Activated B cell treated with CpG ODN at 0.5 μM for 24 hours (primary cell): ENCODE measurements around the gene CCBE1. TPM values are rescaled to one million over a fixed set of nuclear protein-coding genes. Genes with fewer than 3 reads are reported as not detected.

ENCODE experiments used
- ATAC-seq: fragments of 200-7000 bp; cut with Tn5 transposase; one replicate; pipeline ENCODE4 v1.10.0; 2021; ENCODE audit warnings: low read depth, mild to moderate bottlenecking, moderate library complexity
- CTCF ChIA-PET: fragments of 350-600 bp; sonication (Branson Sonifier 250); formaldehyde crosslinking; loops from one replicate; lab custom pipeline; 2021; ENCODE audit warnings: antibody characterized with exemption; lab: Charles Lee
- POLR2A ChIA-PET: fragments of 350-600 bp; sonication (Branson Sonifier 250); formaldehyde crosslinking; loops from one replicate; lab custom pipeline; 2021; ENCODE audit warnings: antibody characterized with exemption; lab: Charles Lee
- DNase-seq: peaks from one replicate; pipeline ENCODE4 v3.0.0; 2022
- H3K27ac Mint-ChIP-seq: one replicate; pipeline ENCODE4 v1.8.0; 2020; ENCODE audit warnings: mixed read lengths
- H3K27me3 Mint-ChIP-seq: one replicate; pipeline ENCODE4 v1.8.0; 2021; ENCODE audit warnings: mixed read lengths
- H3K36me3 Mint-ChIP-seq: one replicate; pipeline ENCODE4 v1.8.0; 2021; ENCODE audit warnings: low read depth, mixed read lengths
- H3K4me1 Mint-ChIP-seq: one replicate; pipeline ENCODE4 v1.8.0; 2021; ENCODE audit warnings: mixed read lengths
- H3K4me3 Mint-ChIP-seq: one replicate; pipeline ENCODE4 v1.8.0; 2020; ENCODE audit warnings: mild to moderate bottlenecking, mixed read lengths
- H3K9me3 Mint-ChIP-seq: one replicate; pipeline ENCODE4 v1.8.0; 2020; ENCODE audit warnings: mixed read lengths
- CTCF ChIP-seq: fragments of 200-600 bp; IDR thresholded peaks from one replicate; pipeline ENCODE4 v1.8.0; 2022; ENCODE audit warnings: antibody characterized with exemption, mild to moderate bottlenecking
- intact Hi-C: fragments of 100-400 bp; cut with micrococcal nuclease; formaldehyde crosslinking; loops from one replicate; pipeline ENCODE4 v1.15.1; 2024
- total RNA-seq: library from RNA; stranded (reverse); gene quantifications from 2 replicates; pipeline ENCODE4 v1.2.3, GENCODE V29; 2022

Gene CCBE1
- total RNA-seq, 1 donor from 2014 or later: 0.04 TPM

GRCh38 chr18:59607078-59607379 lies 90.2 kb downstream of the CCBE1 start:
- ATAC-seq (no peak), DNase-seq (no peak)
- no peak overlapping the region for H3K27ac Mint-ChIP-seq
- CTCF ChIA-PET: no interaction called here
- no peak for TF ChIP-seq CTCF
- H3K36me3 Mint-ChIP-seq: no peaks in the 10 kb centered on the region
- intact Hi-C loops: no loop called here
- H3K27me3 Mint-ChIP-seq: peaks cover 2% of the 10 kb centered on the region
- POLR2A ChIA-PET: no interaction called here
- no peak overlapping the region for H3K4me3 Mint-ChIP-seq
- no peaks in the 10 kb centered on the region for H3K9me3 Mint-ChIP-seq
- H3K4me1 Mint-ChIP-seq: no peaks in the 10 kb centered on the region

- ChIA-PET POLR2A (no interaction called here), CTCF (no interaction called here)
- no peaks in the 10 kb centered on the region for H3K9me3 Mint-ChIP-seq
- no peak for TF ChIP-seq CTCF
- no peak for ATAC-seq
- no peaks in the 10 kb centered on the region for H3K36me3 Mint-ChIP-seq
- intact Hi-C loops: no loop called here
- H3K4me3 Mint-ChIP-seq: no peak overlapping the region
- no peak overlapping the region for H3K27ac Mint-ChIP-seq
- DNase-seq: no peak
- H3K4me1 Mint-ChIP-seq: no peaks in the 10 kb centered on the region
- H3K27me3 Mint-ChIP-seq: peaks cover 2% of the 10 kb centered on the region
These were observed 90.8 kb downstream of the CCBE1 start for GRCh38 chr18:59606193-59607077.

DNA sequence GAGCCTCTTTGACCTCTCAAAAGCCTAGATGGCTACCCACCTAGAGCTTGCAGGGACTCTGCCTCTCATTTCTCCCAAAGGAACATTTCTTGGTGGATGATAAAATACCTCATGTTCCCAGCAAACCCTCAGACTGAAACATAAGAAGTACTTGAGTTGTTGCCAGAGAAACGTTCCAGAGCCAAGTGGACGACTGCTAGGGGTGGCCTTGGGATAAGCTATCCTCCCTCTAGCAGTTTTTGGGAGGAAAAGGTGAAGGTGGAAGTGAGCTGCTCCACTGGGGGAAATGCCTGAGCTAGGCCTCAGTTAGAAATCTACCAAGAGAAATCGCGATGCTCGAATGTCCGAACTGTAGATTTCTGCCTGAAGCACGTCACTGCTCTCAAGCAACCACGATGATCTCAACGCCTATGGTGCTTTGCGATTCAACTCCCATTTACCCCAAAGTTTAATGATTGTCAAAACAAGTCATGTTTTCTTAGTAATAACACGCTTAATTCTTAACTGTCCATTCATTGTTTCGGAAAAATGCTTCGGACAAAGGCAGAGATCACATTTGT lies 91.5 kb downstream of the CCBE1 start:
- ChIA-PET POLR2A (no interaction called here), CTCF (no interaction called here)
- no peak overlapping the region for H3K27ac Mint-ChIP-seq
- TF ChIP-seq CTCF: no peak
- DNase-seq (no peak), ATAC-seq (no peak)
- intact Hi-C loops: no loop called here
- H3K27me3 Mint-ChIP-seq: peaks cover 2% of the 10 kb centered on the region
- no peaks in the 10 kb centered on the region for H3K9me3 Mint-ChIP-seq
- H3K36me3 Mint-ChIP-seq: no peaks in the 10 kb centered on the region
- H3K4me3 Mint-ChIP-seq: no peak overlapping the region
- no peaks in the 10 kb centered on the region for H3K4me1 Mint-ChIP-seq

- Mint-ChIP-seq H3K4me1 (no peaks in the 10 kb centered on the region), H3K36me3 (no peaks in the 10 kb centered on the region), H3K4me3 (no peak overlapping the region), H3K27me3 (peaks cover 4% of the 10 kb centered on the region), H3K27ac (no peak overlapping the region), H3K9me3 (no peaks in the 10 kb centered on the region)
- intact Hi-C loops: no loop called here
- ATAC-seq (no peak), DNase-seq (no peak)
- POLR2A ChIA-PET: no interaction called here
- CTCF ChIA-PET: no interaction called here
- TF ChIP-seq CTCF: no peak
These were observed 92.3 kb downstream of the CCBE1 start for GRCh38 chr18:59604877-59605276.

DNA sequence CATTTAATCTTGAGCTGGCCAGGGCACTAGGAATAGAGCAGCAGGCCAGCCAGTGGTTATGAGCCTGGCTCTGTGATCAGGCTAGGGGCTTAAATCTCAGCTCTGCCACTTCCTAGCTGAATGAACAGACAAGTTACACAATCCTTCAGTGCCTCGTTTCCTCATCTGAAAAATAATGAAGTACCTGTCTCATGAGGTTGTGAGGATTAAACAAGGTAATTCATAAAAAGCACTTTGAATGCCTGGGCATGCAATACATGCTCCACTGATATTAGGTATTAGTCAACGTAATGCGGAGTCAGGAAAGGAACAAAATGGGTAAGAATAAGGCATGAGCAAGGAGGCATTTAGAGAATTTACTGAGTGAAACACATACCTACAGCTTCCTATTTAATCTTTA lies 100.2 kb downstream of the CCBE1 start:
- H3K4me1 Mint-ChIP-seq: no peaks in the 10 kb centered on the region

More for the DNA sequence above, 100.2 kb downstream of the CCBE1 start:
- H3K4me3 Mint-ChIP-seq: no peak overlapping the region
- TF ChIP-seq CTCF: no peak
- H3K27ac Mint-ChIP-seq: no peak overlapping the region
- H3K9me3 Mint-ChIP-seq: no peaks in the 10 kb centered on the region
- no peaks in the 10 kb centered on the region for H3K36me3 Mint-ChIP-seq
- no peak for ATAC-seq
- POLR2A ChIA-PET: no interaction called here
- intact Hi-C loops: no loop called here
- CTCF ChIA-PET: no interaction called here
- DNase-seq: no peak
- H3K27me3 Mint-ChIP-seq: peaks cover 2% of the 10 kb centered on the region
